Activated CD4-positive, alpha-beta T cell treated with anti-CD3 and anti-CD28 coated beads, Interleukin-2, amount 10 ng/mL, durations not matched to agents 7 days and 5 days (primary cell): ENCODE data around the gene ACO2. TPM values are rescaled to one million over a fixed set of nuclear protein-coding genes. Genes with fewer than 3 reads are reported as not detected.

Source experiments
- CTCF ChIA-PET: fragments of 350-600 bp; sonication (Branson Sonifier 250); formaldehyde crosslinking; loops from one replicate; lab custom pipeline; 2021; ENCODE audit warnings: antibody characterized with exemption; lab: Charles Lee
- POLR2A ChIA-PET: fragments of 350-600 bp; sonication (Branson Sonifier 250); formaldehyde crosslinking; loops from one replicate; lab custom pipeline; 2021; ENCODE audit warnings: antibody characterized with exemption; lab: Charles Lee
- DNase-seq: peaks from one replicate; pipeline ENCODE4 v3.0.0-alpha.2; 2020
- H3K27ac Mint-ChIP-seq: one replicate; pipeline ENCODE4 v1.8.0; 2021; ENCODE audit warnings: mild to moderate bottlenecking, moderate library complexity, mixed read lengths
- H3K27me3 Mint-ChIP-seq: one replicate; pipeline ENCODE4 v1.8.0; 2021; ENCODE audit warnings: mixed read lengths
- H3K36me3 Mint-ChIP-seq: one replicate; pipeline ENCODE4 v1.8.0; 2021; ENCODE audit warnings: low read depth, mixed read lengths
- H3K4me1 Mint-ChIP-seq: one replicate; pipeline ENCODE4 v1.8.0; 2021; ENCODE audit warnings: mixed read lengths
- H3K4me3 Mint-ChIP-seq: one replicate; pipeline ENCODE4 v1.8.0; 2021; ENCODE audit warnings: mild to moderate bottlenecking, moderate library complexity, mixed read lengths
- H3K9me3 Mint-ChIP-seq: one replicate; pipeline ENCODE4 v1.8.0; 2021; ENCODE audit warnings: mixed read lengths
- total RNA-seq, 2 experiments: library from RNA; stranded (reverse); gene quantifications; one replicate each; pipeline ENCODE4 v1.2.3, GENCODE V29; 2021

Gene ACO2
- total RNA-seq, 2 experiments from 2014 or later, result 73.4 to 77.9 TPM

GRCh38 chr22:41442240-41442792 lies 26.6 kb upstream of the ACO2 start:
- Mint-ChIP-seq H3K27me3 (no peaks in the 10 kb centered on the region), H3K4me1 (peaks cover 18% of the 10 kb centered on the region), H3K4me3 (no peak overlapping the region), H3K36me3 (peaks cover 19% of the 10 kb centered on the region), H3K9me3 (no peaks in the 10 kb centered on the region), H3K27ac (no peak overlapping the region)
- CTCF ChIA-PET, result interaction anchor here (1.1 kb wide), 1 partner anchor 21 kb away, joined by 4 read pairs; no protein-coding TSS in a partner anchor
- DNase-seq, result no peak
- POLR2A ChIA-PET, result no interaction called here

- peaks cover 16% of the 10 kb centered on the region for H3K36me3 Mint-ChIP-seq
- no peaks in the 10 kb centered on the region for H3K27me3 Mint-ChIP-seq
Observed at GRCh38 chr22:41444360-41445128, 24.4 kb upstream of the ACO2 start.

GRCh38 chr22:41445129-41446056 lies 23.5 kb upstream of the ACO2 start:
- ChIA-PET CTCF (interaction anchor here (0.9 to 1.8 kb wide), 4 partner anchors 12 to 41 kb away, joined by 3 to 9 read pairs (median 6); partner anchors contain the start of genes ACO2 and PHF5A), POLR2A (interaction anchor here (0.6 to 2.6 kb wide), 2 partner anchors 23 to 28 kb away, joined by 3 to 10 read pairs; partner anchors contain the start of genes ACO2 and PHF5A)
- H3K36me3 Mint-ChIP-seq, result peaks cover 16% of the 10 kb centered on the region
- H3K4me1 Mint-ChIP-seq, result peaks cover 27% of the 10 kb centered on the region
- H3K9me3 Mint-ChIP-seq, result no peaks in the 10 kb centered on the region
- DNase-seq, result peak; percentile 42
- peak overlapping the region; percentile 82 for H3K4me3 Mint-ChIP-seq
- H3K27me3 Mint-ChIP-seq, result no peaks in the 10 kb centered on the region
- peak overlapping the region; percentile 96 for H3K27ac Mint-ChIP-seq

More at GRCh38 chr22:41444360-41445128, 24.4 kb upstream of the ACO2 start:
- CTCF ChIA-PET, result interaction anchor here (1.2 kb wide), 1 partner anchor 41 kb away, joined by 8 read pairs; no protein-coding TSS in a partner anchor
- Mint-ChIP-seq H3K27ac (peak overlapping the region; percentile 96), H3K4me3 (peak overlapping the region; percentile 82), H3K9me3 (no peaks in the 10 kb centered on the region), H3K4me1 (peaks cover 27% of the 10 kb centered on the region)
- POLR2A ChIA-PET, result interaction anchor here (0.6 to 2.6 kb wide), 2 partner anchors 24 to 29 kb away, joined by 3 to 10 read pairs; partner anchors contain the start of genes ACO2 and PHF5A
- peak; percentile 85 for DNase-seq

DNA sequence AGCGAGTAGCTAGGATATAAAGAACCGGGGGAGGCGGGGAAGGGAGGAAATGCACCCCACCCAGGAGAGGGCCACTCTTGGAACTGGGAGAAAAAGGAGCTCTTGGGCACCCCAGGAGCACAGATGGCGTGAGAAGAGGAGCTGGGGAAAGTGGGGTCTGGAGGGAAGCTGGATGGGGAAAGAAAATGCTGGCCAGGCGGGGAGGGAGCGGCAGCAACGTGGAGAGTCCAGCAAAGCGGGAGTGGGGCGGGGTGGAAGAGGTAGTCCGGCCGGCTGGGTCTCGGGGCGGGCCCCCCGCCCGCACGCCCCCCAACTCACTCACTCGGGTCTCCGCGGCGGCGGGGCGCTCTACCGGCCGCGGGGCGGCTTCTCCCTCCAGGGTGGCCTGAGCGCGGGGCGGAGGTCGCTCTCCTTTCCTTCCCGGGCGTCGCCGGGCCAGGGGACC lies 22.8 kb upstream of the ACO2 start:
- DNase-seq, result peak; percentile 19
- peak overlapping the region; percentile 96 for H3K27ac Mint-ChIP-seq
- POLR2A ChIA-PET, result interaction anchor here (0.6 to 2.6 kb wide), 2 partner anchors 20 to 22 kb away, joined by 4 to 10 read pairs; partner anchors contain the start of genes ACO2 and PHF5A
- H3K27me3 Mint-ChIP-seq, result no peaks in the 10 kb centered on the region
- CTCF ChIA-PET, result interaction anchor here (0.9 to 1.8 kb wide), 5 partner anchors 11 to 43 kb away, joined by 3 to 9 read pairs (median 4); partner anchors contain the start of genes ACO2 and PHF5A
- no peaks in the 10 kb centered on the region for H3K9me3 Mint-ChIP-seq
- peaks cover 16% of the 10 kb centered on the region for H3K36me3 Mint-ChIP-seq
- peak overlapping the region; percentile 82 for H3K4me3 Mint-ChIP-seq
- peaks cover 27% of the 10 kb centered on the region for H3K4me1 Mint-ChIP-seq

- DNase-seq, result peak; percentile 93
- Mint-ChIP-seq H3K4me1 (peaks cover 27% of the 10 kb centered on the region), H3K36me3 (peaks cover 14% of the 10 kb centered on the region), H3K27ac (peak within 1 kb of the TSS; percentile 96), H3K27me3 (no peaks in the 10 kb centered on the region), H3K4me3 (peak within 1 kb of the TSS; percentile 82), H3K9me3 (no peaks in the 10 kb centered on the region)
- ChIA-PET POLR2A (interaction anchor here (0.6 to 2.6 kb wide), 3 partner anchors 21 to 34 kb away, joined by 3 to 10 read pairs (median 4); partner anchors contain the start of genes ACO2 and PHF5A), CTCF (interaction anchor here (0.9 to 1.8 kb wide), 5 partner anchors 10 to 79 kb away, joined by 4 to 9 read pairs (median 4); partner anchors contain the start of genes ACO2 and PHF5A)
Observed at GRCh38 chr22:41446639-41447434, 22.1 kb upstream of the ACO2 start, which contains the start of gene TOB2. TOB2 (minus strand) TSS chr22:41446801; CDS start chr22:41437345, 9,456 bp downstream.

GRCh38 chr22:41447435-41448188 lies 21.3 kb upstream of the ACO2 start:
- POLR2A ChIA-PET, result interaction anchor here (0.6 to 2.6 kb wide), 4 partner anchors 21 to 35 kb away, joined by 3 to 10 read pairs (median 4); partner anchors contain the start of genes ACO2 and PHF5A
- peak; percentile 61 for DNase-seq
- Mint-ChIP-seq H3K4me1 (peaks cover 23% of the 10 kb centered on the region), H3K9me3 (no peaks in the 10 kb centered on the region), H3K27me3 (no peaks in the 10 kb centered on the region), H3K36me3 (peaks cover 11% of the 10 kb centered on the region), H3K27ac (peak overlapping the region; percentile 93), H3K4me3 (peak overlapping the region; percentile 82)
- CTCF ChIA-PET, result interaction anchor here (0.6 to 1.8 kb wide), 6 partner anchors 15 to 78 kb away, joined by 3 to 9 read pairs (median 4); partner anchors contain the start of genes ACO2 and PHF5A

- CTCF ChIA-PET, result interaction anchor here (0.6 to 1.3 kb wide), 5 partner anchors 20 to 106 kb away, joined by 3 to 5 read pairs (median 3); partner anchors contain the start of genes ACO2 and PHF5A
- peaks cover 6% of the 10 kb centered on the region for H3K36me3 Mint-ChIP-seq
- no peaks in the 10 kb centered on the region for H3K9me3 Mint-ChIP-seq
- H3K27me3 Mint-ChIP-seq, result no peaks in the 10 kb centered on the region
- H3K4me3 Mint-ChIP-seq, result peak overlapping the region; percentile 82
- POLR2A ChIA-PET, result interaction anchor here (0.7 to 1.0 kb wide), 2 partner anchors 20 to 36 kb away, joined by 3 to 5 read pairs; partner anchors contain the start of genes ACO2 and PHF5A
- peaks cover 16% of the 10 kb centered on the region for H3K4me1 Mint-ChIP-seq
- DNase-seq, result peak; percentile 96
- peak overlapping the region; percentile 93 for H3K27ac Mint-ChIP-seq
Observed at GRCh38 chr22:41448189-41448808, 20.6 kb upstream of the ACO2 start.

DNA sequence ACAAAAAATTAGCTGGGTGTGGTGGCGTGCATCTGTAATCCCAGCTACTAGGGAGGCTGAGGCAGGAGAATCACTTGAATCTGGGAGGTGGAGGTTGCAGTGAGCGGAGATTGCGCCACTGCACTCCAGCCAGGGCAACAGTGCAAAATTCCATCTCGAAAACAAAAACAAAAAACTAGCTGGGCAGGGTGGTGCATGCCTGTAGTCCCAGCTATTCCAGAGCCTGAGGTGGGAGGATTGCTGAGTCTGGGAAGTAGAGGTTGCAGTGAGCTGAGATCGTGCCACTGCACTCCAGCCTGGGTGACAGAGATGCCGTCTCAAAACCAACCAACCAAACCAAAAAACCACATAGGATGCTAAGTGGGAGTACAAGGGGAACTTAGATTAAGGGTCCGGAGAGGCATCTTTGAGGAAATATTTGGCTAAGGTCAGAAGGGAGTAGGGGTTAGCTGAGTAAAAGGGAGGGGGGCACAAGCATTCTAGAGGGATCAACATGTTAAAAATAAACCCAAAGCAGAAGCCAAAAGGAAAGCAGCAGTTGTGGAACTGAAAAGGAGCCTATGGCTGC lies 10.7 kb upstream of the ACO2 start:
- DNase-seq, result no peak
- Mint-ChIP-seq H3K36me3 (peaks cover 31% of the 10 kb centered on the region), H3K4me3 (no peak overlapping the region), H3K27ac (peak overlapping the region; percentile 7), H3K4me1 (peaks cover 2% of the 10 kb centered on the region), H3K9me3 (no peaks in the 10 kb centered on the region), H3K27me3 (no peaks in the 10 kb centered on the region)
- POLR2A ChIA-PET, result no interaction called here
- CTCF ChIA-PET, result interaction anchor here (0.8 to 1.2 kb wide), 2 partner anchors 9 to 55 kb away, joined by 3 read pairs; no protein-coding TSS in a partner anchor

GRCh38 chr22:41459431-41459830 lies 9.5 kb upstream of the ACO2 start:
- H3K27me3 Mint-ChIP-seq, result no peaks in the 10 kb centered on the region
- no peak overlapping the region for H3K4me3 Mint-ChIP-seq
- H3K36me3 Mint-ChIP-seq, result peaks cover 38% of the 10 kb centered on the region
- no peak for DNase-seq
- CTCF ChIA-PET, result interaction anchor here (0.6 kb wide), 1 partner anchor 16 kb away, joined by 3 read pairs; no protein-coding TSS in a partner anchor
- H3K9me3 Mint-ChIP-seq, result no peaks in the 10 kb centered on the region
- H3K27ac Mint-ChIP-seq, result no peak overlapping the region
- POLR2A ChIA-PET, result interaction anchor here (0.6 kb wide), 1 partner anchor 41 kb away, joined by 3 read pairs; no protein-coding TSS in a partner anchor
- H3K4me1 Mint-ChIP-seq, result peaks cover 2% of the 10 kb centered on the region
